Esophagus muscularis mucosa (tissue), 4 donors: Measurements from ENCODE around the gene HELZ2.

ENCODE experiments used
- EP300 ChIP-seq: sonication (generic); formaldehyde crosslinking; IDR thresholded peaks from one replicate; pipeline ENCODE4 v1.6.1; 2017; ENCODE audit warnings: antibody characterized with exemption
- POLR2A ChIP-seq: fragments of 450-650 bp; IDR thresholded peaks from one replicate; pipeline ENCODE4 v1.6.1; 2017; ENCODE audit warnings: antibody characterized with exemption, moderate library complexity, mild to moderate bottlenecking, low read depth
- POLR2AphosphoS5 ChIP-seq, 2 donors: sonication (generic); formaldehyde crosslinking; IDR thresholded peaks; one replicate each; pipeline ENCODE4 v1.6.1; 2017; ENCODE audit warnings: antibody characterized with exemption in 2 of 2
- TF ChIP-seq, protein P1 (sequence below), 3 experiments: fragments of 200-600 bp in 2 of 3; fragments of 450-650 bp in 1 of 3; sonication (generic) in 2 of 3; IDR thresholded peaks; one replicate each; pipeline ENCODE4 v1.5.1; 2017 to 2019; ENCODE audit warnings: antibody characterized with exemption in 3 of 3, mild to moderate bottlenecking in 2 of 3, moderate library complexity in 1 of 3

DNA sequence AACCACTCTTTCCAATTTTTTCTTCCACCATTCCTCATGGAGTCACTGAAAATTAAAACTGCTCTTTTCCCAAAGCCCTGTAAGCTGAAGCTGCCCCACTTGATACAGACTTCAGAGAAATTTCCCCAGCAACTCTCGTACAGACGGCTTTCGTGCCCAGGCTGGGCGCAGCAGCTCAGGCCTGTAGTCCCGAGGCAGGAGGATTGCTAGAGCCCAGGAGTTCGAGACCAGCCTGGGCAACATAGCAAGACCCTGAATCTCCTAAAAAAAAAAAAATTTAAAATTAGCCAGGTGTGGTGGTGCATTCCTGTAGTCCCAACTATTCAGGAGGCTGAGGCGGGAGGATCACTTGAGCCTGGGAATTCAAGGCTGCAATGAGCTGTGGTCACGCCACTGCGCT lies 46.9 kb downstream of the HELZ2 start:
- TF ChIP-seq, protein P1, sequence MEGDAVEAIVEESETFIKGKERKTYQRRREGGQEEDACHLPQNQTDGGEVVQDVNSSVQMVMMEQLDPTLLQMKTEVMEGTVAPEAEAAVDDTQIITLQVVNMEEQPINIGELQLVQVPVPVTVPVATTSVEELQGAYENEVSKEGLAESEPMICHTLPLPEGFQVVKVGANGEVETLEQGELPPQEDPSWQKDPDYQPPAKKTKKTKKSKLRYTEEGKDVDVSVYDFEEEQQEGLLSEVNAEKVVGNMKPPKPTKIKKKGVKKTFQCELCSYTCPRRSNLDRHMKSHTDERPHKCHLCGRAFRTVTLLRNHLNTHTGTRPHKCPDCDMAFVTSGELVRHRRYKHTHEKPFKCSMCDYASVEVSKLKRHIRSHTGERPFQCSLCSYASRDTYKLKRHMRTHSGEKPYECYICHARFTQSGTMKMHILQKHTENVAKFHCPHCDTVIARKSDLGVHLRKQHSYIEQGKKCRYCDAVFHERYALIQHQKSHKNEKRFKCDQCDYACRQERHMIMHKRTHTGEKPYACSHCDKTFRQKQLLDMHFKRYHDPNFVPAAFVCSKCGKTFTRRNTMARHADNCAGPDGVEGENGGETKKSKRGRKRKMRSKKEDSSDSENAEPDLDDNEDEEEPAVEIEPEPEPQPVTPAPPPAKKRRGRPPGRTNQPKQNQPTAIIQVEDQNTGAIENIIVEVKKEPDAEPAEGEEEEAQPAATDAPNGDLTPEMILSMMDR (IDR thresholded peaks at IDR 0.05) = no peak
- TF ChIP-seq POLR2A (no peak), POLR2AphosphoS5 (IDR thresholded peaks at IDR 0.05) (no peak), EP300 (no peak)
